HepG2 (cell line): ENCODE results near the gene MBLAC1. TPM values are rescaled to one million over a fixed set of nuclear protein-coding genes. Genes with fewer than 3 reads are reported as not detected.

ENCODE experiments used
- ATAC-seq: fragments of 200-7000 bp; cut with Tn5 transposase; 3 replicates; pipeline ENCODE4 v1.9.1; 2020; ENCODE audit warnings: mild to moderate bottlenecking, moderate library complexity
- BruUV-seq: library from RNA; stranded (reverse); fragments of 400-500 nt; replicated peaks from 2 replicates; lab custom pipeline; 2021; lab: Mats Ljungman, UMichigan
- CTCF ChIA-PET: fragments of 300-600 bp; formaldehyde crosslinking; extraction: SDS; loops from one replicate; lab custom pipeline; 2021; ENCODE audit warnings: low total read pairs, inconsistent platforms, low intra/inter-chr PET ratio; lab: Yijun Ruan, JAX
- POLR2A ChIA-PET: fragments of 350-600 bp; sonication (Branson Sonifier 250); formaldehyde crosslinking; loops from one replicate; lab custom pipeline; 2020; ENCODE audit warnings: antibody characterized with exemption, inconsistent platforms; lab: Yijun Ruan, JAX
- DNase-seq: peaks from one replicate; pipeline ENCODE4 v3.0.0-alpha.2; 2015; ENCODE audit warnings: low spot score
- FAIRE-seq: peaks from 3 replicates; lab custom pipeline; 2011; peaks lifted over from hg19 to GRCh38; lab: Jason Lieb, UNC
- H2AFZ ChIP-seq: one replicate; pipeline ENCODE4 v1.6.1; 2011; ENCODE audit warnings: low read length, inconsistent platforms
- H3K27ac ChIP-seq: fragments of 300-600 bp; 3 replicates; pipeline ENCODE4 v1.8.0; 2011; ENCODE audit warnings: mixed run types, mild to moderate bottlenecking, mixed read lengths, low read length, inconsistent platforms; ENCODE audit not compliant: insufficient read depth; ENCODE audit errors: extremely low read length
- H3K27me3 ChIP-seq, 2 experiments: fragments of 200-600 bp in 1 of 2; 2 replicates in 1 of 2; 3 replicates in 1 of 2; pipeline versions ENCODE4 v1.6.0 to v1.8.0; 2011; ENCODE audit warnings: low read length in 2 of 2, mild to moderate bottlenecking in 2 of 2, moderate library complexity in 2 of 2, inconsistent platforms in 1 of 2; ENCODE audit not compliant: insufficient read depth in 2 of 2, control insufficient read depth in 1 of 2
- H3K36me3 ChIP-seq, 2 experiments: fragments of 200-600 bp in 1 of 2; replicated peaks in 1 of 2; 2 replicates in 1 of 2; 3 replicates in 1 of 2; pipeline versions ENCODE4 v1.5.1 to v1.8.0; 2011; ENCODE audit warnings: low read length in 2 of 2, inconsistent platforms in 1 of 2; ENCODE audit not compliant: insufficient read depth in 2 of 2, control insufficient read depth in 1 of 2
- H3K4me1 ChIP-seq: 2 replicates; pipeline ENCODE4 v1.5.1; 2012; ENCODE audit warnings: low read length, inconsistent platforms; ENCODE audit not compliant: insufficient read depth
- H3K4me2 ChIP-seq: 2 replicates; pipeline ENCODE4 v1.6.0; 2011; ENCODE audit warnings: low read depth, low read length, inconsistent platforms
- H3K4me3 ChIP-seq, 3 experiments: fragments of 200-600 bp in 1 of 3; sonication (generic), shearing (Covaris generic) in 1 of 3; replicated peaks in 1 of 3; 2 replicates each; pipeline ENCODE4 v1.5.1; 2011 to 2016; ENCODE audit warnings: low read length in 3 of 3, inconsistent platforms in 2 of 3, low read depth in 2 of 3, mild to moderate bottlenecking in 2 of 3, control low read depth in 1 of 3, mixed read lengths in 1 of 3; ENCODE audit not compliant: insufficient read depth in 1 of 3
- H3K79me2 ChIP-seq: one replicate; pipeline ENCODE4 v1.6.1; 2011; ENCODE audit warnings: low read length, inconsistent platforms; ENCODE audit not compliant: insufficient read depth
- H3K9ac ChIP-seq: 2 replicates; pipeline ENCODE4 v1.6.0; 2011; ENCODE audit warnings: mild to moderate bottlenecking, low read depth, low read length, inconsistent platforms; ENCODE audit not compliant: insufficient read depth
- H3K9me3 ChIP-seq: 2 replicates; pipeline ENCODE4 v1.5.1; 2012; ENCODE audit warnings: mild to moderate bottlenecking, low read length
- H4K20me1 ChIP-seq: 2 replicates; pipeline ENCODE4 v1.6.0; 2011; ENCODE audit warnings: inconsistent platforms, mild to moderate bottlenecking, low read length, moderate library complexity; ENCODE audit not compliant: insufficient read depth
- ARNT2 ChIP-seq: sonication (generic); formaldehyde crosslinking; IDR thresholded peaks from 2 replicates; pipeline ENCODE4 v1.8.0; 2022; ENCODE audit warnings: mild to moderate bottlenecking, low read depth, missing genetic modification reagents, moderate library complexity
- MAFK ChIP-seq, 2 experiments: IDR thresholded peaks in 1 of 2; conservative IDR thresholded peaks in 1 of 2; 2 replicates each; pipeline ENCODE4 v1.6.1; 2011; ENCODE audit warnings: improper control_type of control experiment in 2 of 2, low read length in 2 of 2
- MEIS2 ChIP-seq: sonication (generic); formaldehyde crosslinking; IDR thresholded peaks from 2 replicates; pipeline ENCODE4 v1.9.0; 2021; ENCODE audit warnings: mild to moderate bottlenecking, missing genetic modification reagents
- NFIC ChIP-seq: IDR thresholded peaks from 2 replicates; pipeline ENCODE4 v1.6.1; 2012; ENCODE audit warnings: mild to moderate bottlenecking, low read length, inconsistent platforms
- NFYB ChIP-seq: sonication (generic); formaldehyde crosslinking; IDR thresholded peaks from 2 replicates; pipeline ENCODE4 v1.4.0; 2020; ENCODE audit warnings: missing genetic modification reagents
- SAFB2 ChIP-seq: sonication (generic); formaldehyde crosslinking; IDR thresholded peaks from 2 replicates; pipeline ENCODE4 v1.5.1; 2020; ENCODE audit warnings: missing genetic modification reagents, low read depth, mild to moderate bottlenecking, borderline replicate concordance
- SIX4 ChIP-seq: sonication (generic); formaldehyde crosslinking; IDR thresholded peaks from 2 replicates; pipeline ENCODE4 v1.4.0; 2020; ENCODE audit warnings: missing genetic modification reagents
- ZKSCAN1 ChIP-seq: fragments of 150-350 bp; IDR thresholded peaks from 2 replicates; pipeline ENCODE4 v1.6.1; 2014; ENCODE audit warnings: low read length
- ZNF326 ChIP-seq: sonication (generic); formaldehyde crosslinking; IDR thresholded peaks from 2 replicates; pipeline ENCODE4 v1.4.0; 2020; ENCODE audit warnings: missing genetic modification reagents, borderline replicate concordance
- ZNF549 ChIP-seq: sonication (generic); formaldehyde crosslinking; IDR thresholded peaks from 2 replicates; pipeline ENCODE4 v1.5.0; 2020; ENCODE audit warnings: missing genetic modification reagents
- ZNF781 ChIP-seq: sonication (generic); formaldehyde crosslinking; IDR thresholded peaks from 2 replicates; pipeline ENCODE4 v1.5.1; 2020; ENCODE audit warnings: borderline replicate concordance, mild to moderate bottlenecking, missing genetic modification reagents; ENCODE audit errors: not compliant biosample characterization
- ZSCAN9 ChIP-seq: IDR thresholded peaks from 2 replicates; pipeline ENCODE4 v1.6.1; 2016; ENCODE audit warnings: borderline replicate concordance
- WGBS: methylation state at CpG from one replicate; pipeline ENCODE4 v1.1.6; 2017; ENCODE audit warnings: low lambda C conversion rate; 5-methylcytosine and 5-hydroxymethylcytosine counted together
- in situ Hi-C: cut with HindIII; loops from 2 replicates; pipeline ENCODE4 v1.10.0; 2017; ENCODE audit warnings: low pct_unique_long_range_greater_than_20kb; ENCODE audit not compliant: extremely low pct_ligation_motif_present
- intact Hi-C: fragments of 100-400 bp; cut with micrococcal nuclease; formaldehyde crosslinking; loops from one replicate; pipeline ENCODE4 v1.10.0; 2022; ENCODE audit not compliant: unreplicated experiment
- polyA plus RNA-seq, 8 experiments: library from polyadenylated mRNA; depleted of rRNA in 3 of 8; stranded (reverse) in 7 of 8; unstranded in 1 of 8; fragments of >200 nt; fragmentation: Illumina TruSeq in 4 of 8; extraction: Trizol in 4 of 8; gene quantifications; 2 replicates each; pipeline versions ENCODE4 v1.2.1 to v1.2.3, GENCODE V29; 2011 to 2016; ENCODE audit warnings: low read depth in 4 of 8, missing spikeins in 1 of 8, mixed read lengths in 1 of 8; ENCODE audit not compliant: insufficient read depth in 1 of 8
- total RNA-seq, 5 experiments: library from RNA; depleted of rRNA; stranded (reverse); fragments of >200 nt; fragmentation: Illumina TruSeq; extraction: Trizol; gene quantifications; 2 replicates each; pipeline ENCODE4 v1.2.3, GENCODE V29; 2016; ENCODE audit warnings: low read depth in 1 of 5
- TF ChIP-seq, protein P1 (sequence below): sonication (generic); formaldehyde crosslinking; IDR thresholded peaks from 2 replicates; pipeline ENCODE4 v1.5.1; 2020; ENCODE audit warnings: mild to moderate bottlenecking, moderate library complexity, missing genetic modification reagents
- TF ChIP-seq, protein P2 (sequence below): sonication (generic); formaldehyde crosslinking; IDR thresholded peaks from 2 replicates; pipeline ENCODE4 v1.4.0; 2020; ENCODE audit warnings: mild to moderate bottlenecking, missing genetic modification reagents, borderline replicate concordance

Gene MBLAC1
- total and polyA plus RNA-seq, 2 of the 13 experiments (the other 11 are each of a cell fraction or from before 2014, with no cell fraction given): 0.79 to 2.1 TPM

DNA sequence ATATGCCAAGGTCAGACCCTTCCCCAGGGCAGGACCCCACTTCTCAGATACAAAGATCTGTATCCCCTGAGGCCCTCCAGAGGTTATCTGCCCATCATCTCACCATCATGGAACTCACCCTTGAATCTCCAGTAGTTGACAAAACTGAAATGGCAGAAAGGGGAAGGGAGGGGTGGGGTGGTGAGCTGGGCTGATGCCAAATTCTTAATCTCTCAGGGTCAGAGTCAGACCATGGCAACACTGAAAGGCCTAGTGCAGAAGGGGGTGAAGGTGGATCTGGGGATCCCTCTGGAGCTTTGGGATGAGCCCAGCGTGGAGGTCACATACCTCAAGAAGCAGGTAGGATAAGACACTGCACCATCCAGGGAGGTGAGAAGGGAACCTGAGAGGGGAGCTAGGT lies 4.2 kb upstream of the MBLAC1 start:
- in situ Hi-C loops: no loop called here
- no TSS peak for BruUV-seq
- Histone ChIP-seq H3K4me2 (peak overlapping the region; percentile 66), H3K79me2 (peaks cover 13% of the 10 kb centered on the region), H3K27me3 (no peaks in the 10 kb centered on the region; a peak in 1 of 5 replicates), H3K4me1 (peaks cover 59% of the 10 kb centered on the region), H3K9ac (no peak overlapping the region), H3K9me3 (no peaks in the 10 kb centered on the region), H4K20me1 (no peaks in the 10 kb centered on the region), H3K36me3 (no peaks in the 10 kb centered on the region), H2AFZ (no peak overlapping the region), H3K27ac (peak overlapping the region; percentile 66), H3K4me3 (no peak overlapping the region)
- WGBS: 100% methylated on average over 1 of the region's 1 CpG
- intact Hi-C loops: no loop called here
- ChIA-PET POLR2A (interaction anchor here (2.2 to 2.3 kb wide), 2 partner anchors 21 to 26 kb away, joined by 6 to 24 read pairs; partner anchors contain the start of genes AP4M1, LAMTOR4 and MCM7), CTCF (interaction anchor here (1.2 kb wide), 1 partner anchor 10 kb away, joined by 3 read pairs; no protein-coding TSS in a partner anchor)
- ATAC-seq (no peak), FAIRE-seq (no peak), DNase-seq (no peak)
- 0 out of 2 replicates have a peak, but pooled peaks have one; percentile 2 for TF ChIP-seq NFIC
- TF ChIP-seq MEIS2 (CRISPR knock-in tag): no peak
- no peak for TF ChIP-seq NFYB (CRISPR knock-in tag)
- 0 out of 2 replicates have a peak, but pooled peaks have one; percentile 11 for TF ChIP-seq SAFB2
- TF ChIP-seq ZNF326 (CRISPR knock-in tag): no peak
- no peak for TF ChIP-seq ZKSCAN1
- TF ChIP-seq ZSCAN9 (CRISPR knock-in tag): 0 out of 2 replicates have a peak, but pooled peaks have one; percentile 3
- TF ChIP-seq MAFK (conservative IDR thresholded peaks at IDR 0.05 in 1 of 2, IDR thresholded peaks at IDR 0.05 in 1 of 2; ENCODE audit: low read length in 2 of 2): no peak
- no peak for TF ChIP-seq ZNF549
- TF ChIP-seq, protein P1, sequence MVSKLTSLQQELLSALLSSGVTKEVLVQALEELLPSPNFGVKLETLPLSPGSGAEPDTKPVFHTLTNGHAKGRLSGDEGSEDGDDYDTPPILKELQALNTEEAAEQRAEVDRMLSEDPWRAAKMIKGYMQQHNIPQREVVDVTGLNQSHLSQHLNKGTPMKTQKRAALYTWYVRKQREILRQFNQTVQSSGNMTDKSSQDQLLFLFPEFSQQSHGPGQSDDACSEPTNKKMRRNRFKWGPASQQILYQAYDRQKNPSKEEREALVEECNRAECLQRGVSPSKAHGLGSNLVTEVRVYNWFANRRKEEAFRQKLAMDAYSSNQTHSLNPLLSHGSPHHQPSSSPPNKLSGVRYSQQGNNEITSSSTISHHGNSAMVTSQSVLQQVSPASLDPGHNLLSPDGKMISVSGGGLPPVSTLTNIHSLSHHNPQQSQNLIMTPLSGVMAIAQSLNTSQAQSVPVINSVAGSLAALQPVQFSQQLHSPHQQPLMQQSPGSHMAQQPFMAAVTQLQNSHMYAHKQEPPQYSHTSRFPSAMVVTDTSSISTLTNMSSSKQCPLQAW (CRISPR knock-in tag): 0 out of 2 replicates have a peak, but pooled peaks have one; percentile 4
- no peak for TF ChIP-seq SIX4 (CRISPR knock-in tag)
- TF ChIP-seq, protein P2, sequence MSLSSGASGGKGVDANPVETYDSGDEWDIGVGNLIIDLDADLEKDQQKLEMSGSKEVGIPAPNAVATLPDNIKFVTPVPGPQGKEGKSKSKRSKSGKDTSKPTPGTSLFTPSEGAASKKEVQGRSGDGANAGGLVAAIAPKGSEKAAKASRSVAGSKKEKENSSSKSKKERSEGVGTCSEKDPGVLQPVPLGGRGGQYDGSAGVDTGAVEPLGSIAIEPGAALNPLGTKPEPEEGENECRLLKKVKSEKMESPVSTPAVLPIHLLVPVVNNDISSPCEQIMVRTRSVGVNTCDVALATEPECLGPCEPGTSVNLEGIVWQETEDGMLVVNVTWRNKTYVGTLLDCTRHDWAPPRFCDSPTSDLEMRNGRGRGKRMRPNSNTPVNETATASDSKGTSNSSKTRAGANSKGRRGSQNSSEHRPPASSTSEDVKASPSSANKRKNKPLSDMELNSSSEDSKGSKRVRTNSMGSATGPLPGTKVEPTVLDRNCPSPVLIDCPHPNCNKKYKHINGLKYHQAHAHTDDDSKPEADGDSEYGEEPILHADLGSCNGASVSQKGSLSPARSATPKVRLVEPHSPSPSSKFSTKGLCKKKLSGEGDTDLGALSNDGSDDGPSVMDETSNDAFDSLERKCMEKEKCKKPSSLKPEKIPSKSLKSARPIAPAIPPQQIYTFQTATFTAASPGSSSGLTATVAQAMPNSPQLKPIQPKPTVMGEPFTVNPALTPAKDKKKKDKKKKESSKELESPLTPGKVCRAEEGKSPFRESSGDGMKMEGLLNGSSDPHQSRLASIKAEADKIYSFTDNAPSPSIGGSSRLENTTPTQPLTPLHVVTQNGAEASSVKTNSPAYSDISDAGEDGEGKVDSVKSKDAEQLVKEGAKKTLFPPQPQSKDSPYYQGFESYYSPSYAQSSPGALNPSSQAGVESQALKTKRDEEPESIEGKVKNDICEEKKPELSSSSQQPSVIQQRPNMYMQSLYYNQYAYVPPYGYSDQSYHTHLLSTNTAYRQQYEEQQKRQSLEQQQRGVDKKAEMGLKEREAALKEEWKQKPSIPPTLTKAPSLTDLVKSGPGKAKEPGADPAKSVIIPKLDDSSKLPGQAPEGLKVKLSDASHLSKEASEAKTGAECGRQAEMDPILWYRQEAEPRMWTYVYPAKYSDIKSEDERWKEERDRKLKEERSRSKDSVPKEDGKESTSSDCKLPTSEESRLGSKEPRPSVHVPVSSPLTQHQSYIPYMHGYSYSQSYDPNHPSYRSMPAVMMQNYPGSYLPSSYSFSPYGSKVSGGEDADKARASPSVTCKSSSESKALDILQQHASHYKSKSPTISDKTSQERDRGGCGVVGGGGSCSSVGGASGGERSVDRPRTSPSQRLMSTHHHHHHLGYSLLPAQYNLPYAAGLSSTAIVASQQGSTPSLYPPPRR (CRISPR knock-in tag): no peak
- TF ChIP-seq ZNF781: no peak
- TF ChIP-seq ARNT2 (CRISPR knock-in tag): 0 out of 2 replicates have a peak, but pooled peaks have one; percentile 5
